Measurements from ENCODE around the gene IL11RA.

GRCh38 chr9:34647084-34647403 is 4.9 kb upstream of the IL11RA start:
- TF ChIP-seq LEF1 (IDR thresholded peaks at IDR 0.05; ENCODE audit: borderline replicate concordance) (no peak), FOXK2 (IDR thresholded peaks at IDR 0.05) (no peak), SP1 (IDR thresholded peaks at IDR 0.05) (no peak), HDGF (IDR thresholded peaks at IDR 0.05; ENCODE audit: borderline replicate concordance) (no peak), ZNF384 (IDR thresholded peaks at IDR 0.05) (no peak), FOXM1 (IDR thresholded peaks at IDR 0.05; ENCODE audit: borderline replicate concordance) (no peak), BHLHE40 (IDR thresholded peaks at IDR 0.05; ENCODE audit: borderline replicate concordance) (no peak)
